Sigmoid colon (tissue), 7 donors: ENCODE data around the gene MVB12A. TPM values are rescaled to one million over a fixed set of nuclear protein-coding genes. Genes with fewer than 3 reads are reported as not detected.
A peak's percentile ranks its signal among the peaks of the same experiment; 100 is the strongest.

Experiments
- DNase-seq: peaks from one replicate; pipeline ENCODE4 v3.0.0-alpha.2; 2019
- H3K27ac ChIP-seq, 4 donors: fragments of 200-600 bp; sonication (generic); one replicate each; pipeline ENCODE4 v1.5.1; 2016 to 2019; ENCODE audit warnings: mild to moderate bottlenecking in 1 of 4
- H3K27me3 ChIP-seq, 3 donors: fragments of 200-600 bp; sonication (generic); one replicate each; pipeline ENCODE4 v1.5.1; 2019; ENCODE audit warnings: mild to moderate bottlenecking in 1 of 3
- H3K36me3 ChIP-seq, 4 donors: fragments of 200-600 bp; sonication (generic); one replicate each; pipeline ENCODE4 v1.5.1; 2016 to 2019
- H3K4me1 ChIP-seq, 4 donors: fragments of 200-600 bp; sonication (generic); one replicate each; pipeline ENCODE4 v1.5.1; 2017 to 2019
- H3K4me3 ChIP-seq, 4 donors: fragments of 200-600 bp; sonication (generic); one replicate each; pipeline ENCODE4 v1.5.1; 2017 to 2019; ENCODE audit warnings: mild to moderate bottlenecking in 2 of 4, moderate library complexity in 1 of 4
- H3K9me3 ChIP-seq, 4 donors: fragments of 200-600 bp in 3 of 4; sonication (generic) in 3 of 4; one replicate each; pipeline versions ENCODE4 v1.5.1 to v1.6.1; 2013 to 2019
- EP300 ChIP-seq, 4 donors: sonication (generic); formaldehyde crosslinking; IDR thresholded peaks; one replicate each; pipeline ENCODE4 v1.6.1; 2017; ENCODE audit warnings: antibody characterized with exemption in 4 of 4
- POLR2A ChIP-seq, 2 donors: fragments of 450-650 bp; IDR thresholded peaks; one replicate each; pipeline ENCODE4 v1.6.1; 2016; ENCODE audit warnings: antibody characterized with exemption in 2 of 2, mild to moderate bottlenecking in 2 of 2, moderate library complexity in 2 of 2
- POLR2AphosphoS5 ChIP-seq, 4 donors: sonication (generic); formaldehyde crosslinking; IDR thresholded peaks; one replicate each; pipeline ENCODE4 v1.6.1; 2017; ENCODE audit warnings: antibody characterized with exemption in 4 of 4
- WGBS, 2 donors: extraction: QIAGEN DNeasy Blood & Tissue Kit; methylation state at CpG; one replicate each; pipeline ENCODE4 v1.1.7; 2013; 5-methylcytosine and 5-hydroxymethylcytosine counted together
- intact Hi-C: fragments of 100-400 bp; cut with DNase I; formaldehyde crosslinking; loops from one replicate; pipeline ENCODE4 v1.15.1; 2023
- polyA plus RNA-seq, 3 donors: library from polyadenylated mRNA; stranded (reverse); fragments of 200-250 nt; gene quantifications; one replicate each; pipeline ENCODE4 v1.2.3, GENCODE V29; 2013
- total RNA-seq, 4 donors: library from RNA; depleted of rRNA; stranded (reverse); fragments of >200 nt; gene quantifications; one replicate each; pipeline ENCODE4 v1.1.0, GENCODE V29; 2016
- TF ChIP-seq, protein P1 (sequence below), 4 experiments: fragments of 450-650 bp in 3 of 4; fragments of 200-600 bp in 1 of 4; IDR thresholded peaks; one replicate each; pipeline ENCODE4 v1.5.1; 2016 to 2019; ENCODE audit warnings: antibody characterized with exemption in 4 of 4, mild to moderate bottlenecking in 3 of 4, moderate library complexity in 2 of 4
- donor health status: healthy with polysubstance abuse.
- donor health status: Bipolar disorder and iron deficiency.
- donor health status: healthy.

The MVB12A gene
- total and polyA plus RNA-seq, 7 donors = 40.4 to 102 (median 55.8) TPM

DNA sequence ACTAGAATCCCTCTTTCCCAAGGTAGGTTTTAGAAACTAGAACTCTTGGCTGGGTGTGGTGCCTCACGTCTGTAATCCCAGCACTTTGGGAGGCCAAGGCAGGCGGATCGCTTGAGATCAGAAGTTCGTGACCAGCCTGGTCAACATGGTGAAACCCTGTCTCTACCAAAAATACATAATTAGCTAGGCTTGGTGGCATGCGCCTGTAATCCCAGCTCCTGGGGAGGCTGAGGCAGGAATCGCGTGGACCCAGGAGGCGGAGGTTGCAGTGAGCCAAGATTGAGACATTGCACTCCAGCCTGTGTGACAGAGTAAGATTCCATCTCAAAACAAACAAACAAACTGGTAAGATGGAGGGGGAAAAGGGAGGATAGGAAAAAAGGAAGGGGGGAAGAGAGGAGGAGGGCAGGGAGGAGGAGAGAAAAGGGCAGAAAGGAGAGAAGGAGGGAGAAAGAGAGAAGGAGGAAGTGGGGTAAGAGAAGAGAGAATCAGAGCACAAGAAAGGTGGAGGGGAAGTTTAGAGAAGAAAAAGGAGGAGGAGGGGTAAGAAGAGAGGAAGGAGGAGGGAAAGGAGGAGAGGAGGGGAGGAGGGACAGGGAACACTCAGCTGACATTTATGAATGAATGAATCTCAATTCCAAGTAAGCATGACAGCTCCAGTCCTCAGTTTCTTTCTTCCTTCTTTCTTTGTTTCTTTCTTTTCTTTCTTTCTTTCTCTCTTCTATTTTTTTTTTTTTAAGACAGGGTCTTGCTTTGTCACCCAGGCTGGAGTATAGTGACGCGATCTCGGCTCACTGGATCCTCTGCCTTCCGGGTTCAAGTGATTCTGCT, 47.8 kb downstream of the MVB12A start:
- no peaks in the 10 kb centered on the region for H3K36me3 ChIP-seq
- H3K27me3 ChIP-seq = no peaks in the 10 kb centered on the region
- H3K9me3 ChIP-seq = no peaks in the 10 kb centered on the region
- H3K27ac ChIP-seq = peak overlapping the region; percentile 89 to 91 (median 90)
- no peak for DNase-seq
- intact Hi-C loops = loop anchor here (2.0 to 10.0 kb wide), 6 partner anchors 15 to 243 kb away; partner anchors contain the start of genes CCDC194, GTPBP3, OCEL1 and PGLS
- H3K4me1 ChIP-seq = peaks cover 0 to 38% (median 30%) of the 10 kb centered on the region in 4 donors
- no peak overlapping the region for H3K4me3 ChIP-seq
- 74 to 79% methylated on average over 12 of the region's 12 CpGs for WGBS, 2 donors
- TF ChIP-seq EP300 (IDR thresholded peaks at IDR 0.05) (no peak), POLR2A (IDR thresholded peaks at IDR 0.05) (no peak), POLR2AphosphoS5 (IDR thresholded peaks at IDR 0.05) (no peak)
- TF ChIP-seq, protein P1, sequence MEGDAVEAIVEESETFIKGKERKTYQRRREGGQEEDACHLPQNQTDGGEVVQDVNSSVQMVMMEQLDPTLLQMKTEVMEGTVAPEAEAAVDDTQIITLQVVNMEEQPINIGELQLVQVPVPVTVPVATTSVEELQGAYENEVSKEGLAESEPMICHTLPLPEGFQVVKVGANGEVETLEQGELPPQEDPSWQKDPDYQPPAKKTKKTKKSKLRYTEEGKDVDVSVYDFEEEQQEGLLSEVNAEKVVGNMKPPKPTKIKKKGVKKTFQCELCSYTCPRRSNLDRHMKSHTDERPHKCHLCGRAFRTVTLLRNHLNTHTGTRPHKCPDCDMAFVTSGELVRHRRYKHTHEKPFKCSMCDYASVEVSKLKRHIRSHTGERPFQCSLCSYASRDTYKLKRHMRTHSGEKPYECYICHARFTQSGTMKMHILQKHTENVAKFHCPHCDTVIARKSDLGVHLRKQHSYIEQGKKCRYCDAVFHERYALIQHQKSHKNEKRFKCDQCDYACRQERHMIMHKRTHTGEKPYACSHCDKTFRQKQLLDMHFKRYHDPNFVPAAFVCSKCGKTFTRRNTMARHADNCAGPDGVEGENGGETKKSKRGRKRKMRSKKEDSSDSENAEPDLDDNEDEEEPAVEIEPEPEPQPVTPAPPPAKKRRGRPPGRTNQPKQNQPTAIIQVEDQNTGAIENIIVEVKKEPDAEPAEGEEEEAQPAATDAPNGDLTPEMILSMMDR (IDR thresholded peaks at IDR 0.05) = no peak

DNA sequence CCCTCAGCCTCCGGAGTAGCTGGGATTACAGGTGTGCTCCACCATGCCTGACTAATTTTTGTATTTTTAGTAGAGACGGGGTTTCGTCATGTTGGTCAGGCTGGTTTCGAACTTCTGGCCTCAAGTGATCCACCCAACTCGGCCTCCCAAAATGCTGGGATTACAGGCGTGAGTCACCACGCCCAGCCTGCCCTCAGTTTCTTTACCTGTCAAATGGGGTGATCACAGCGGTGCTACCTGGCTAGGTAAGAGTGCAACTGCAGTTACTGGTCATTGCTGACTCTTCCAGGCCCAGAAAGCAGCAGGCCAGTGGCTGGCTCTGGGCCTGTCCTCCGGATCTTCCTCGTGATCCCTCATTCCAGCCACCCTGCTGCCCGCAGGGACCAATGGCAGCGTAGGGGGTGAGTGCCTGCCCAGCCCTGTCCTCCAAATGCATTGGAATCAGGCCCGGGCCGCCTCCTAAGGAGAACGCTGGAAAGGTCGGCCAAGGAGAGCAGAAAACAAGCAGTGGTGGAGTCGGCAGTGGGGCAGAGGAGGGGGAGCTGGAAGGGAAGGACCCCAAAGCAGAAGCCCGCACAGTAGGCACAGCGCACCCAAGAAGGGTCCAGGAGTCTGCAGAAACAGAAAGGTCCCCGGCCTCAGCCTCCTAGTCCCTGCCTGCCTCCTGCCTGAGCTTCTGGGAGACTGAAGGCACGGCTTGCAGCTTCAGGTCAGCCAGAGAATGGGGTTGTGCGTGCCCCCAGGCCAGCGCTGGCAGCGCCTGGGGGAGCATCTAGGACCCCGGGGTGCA, 48.6 kb downstream of the MVB12A start:
- Histone ChIP-seq H3K27ac (peak overlapping the region; percentile 89 to 91 (median 90)), H3K9me3 (no peaks in the 10 kb centered on the region), H3K27me3 (no peaks in the 10 kb centered on the region), H3K36me3 (no peaks in the 10 kb centered on the region), H3K4me1 (peaks cover 0 to 38% (median 30%) of the 10 kb centered on the region in 4 donors), H3K4me3 (peak overlapping the region; percentile 72 to 90 (median 88))
- TF ChIP-seq POLR2AphosphoS5 (IDR thresholded peaks at IDR 0.05) (peak; percentile 35 to 56 (median 49)), EP300 (IDR thresholded peaks at IDR 0.05) (no peak)
- intact Hi-C loops = loop anchor here (2.0 to 10.0 kb wide), 3 partner anchors 44 to 244 kb away; partner anchors contain the start of genes GTPBP3, OCEL1 and PGLS
- DNase-seq = peak; percentile 91
- 73 to 80% methylated on average over 25 of the region's 25 CpGs for WGBS, 2 donors

DNA sequence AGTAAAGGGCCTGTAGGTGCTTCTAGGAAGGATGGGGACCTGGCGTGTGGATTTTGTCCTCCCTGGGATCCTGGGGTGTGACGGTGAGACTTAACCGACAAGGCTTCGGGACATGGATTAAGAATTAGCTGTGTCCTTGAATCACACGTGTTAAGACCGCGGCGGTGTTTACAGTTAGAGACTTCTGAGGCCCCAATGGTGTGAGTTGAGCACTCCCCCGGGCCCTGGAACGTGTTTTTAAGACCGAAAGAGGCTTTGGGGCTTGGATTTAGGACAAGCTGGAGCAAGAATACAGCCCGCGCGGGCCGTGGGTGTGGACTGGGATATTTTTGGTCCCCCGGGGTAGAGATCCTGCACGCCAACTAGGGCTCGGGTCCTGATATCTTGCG, 49.2 kb downstream of the MVB12A start:
- Histone ChIP-seq H3K4me3 (peak overlapping the region; percentile 72 to 90 (median 88)), H3K9me3 (no peaks in the 10 kb centered on the region), H3K36me3 (peaks cover 0 to 3% (median 0%) of the 10 kb centered on the region in 4 donors), H3K27me3 (no peaks in the 10 kb centered on the region), H3K4me1 (peaks cover 0 to 38% (median 30%) of the 10 kb centered on the region in 4 donors), H3K27ac (peak overlapping the region; percentile 89 to 91 (median 90))
- WGBS, 2 donors = 4 to 15% methylated on average over 19 of the region's 19 CpGs
- TF ChIP-seq POLR2A (IDR thresholded peaks at IDR 0.05) (no peak), EP300 (IDR thresholded peaks at IDR 0.05) (no peak), POLR2AphosphoS5 (IDR thresholded peaks at IDR 0.05) (no peak)
- TF ChIP-seq, protein P1 (IDR thresholded peaks at IDR 0.05) = no peak
- no peak for DNase-seq
- intact Hi-C loops = loop anchor here (2.0 to 10.0 kb wide), 3 partner anchors 43 to 244 kb away; partner anchors contain the start of genes GTPBP3, OCEL1 and PGLS

DNA sequence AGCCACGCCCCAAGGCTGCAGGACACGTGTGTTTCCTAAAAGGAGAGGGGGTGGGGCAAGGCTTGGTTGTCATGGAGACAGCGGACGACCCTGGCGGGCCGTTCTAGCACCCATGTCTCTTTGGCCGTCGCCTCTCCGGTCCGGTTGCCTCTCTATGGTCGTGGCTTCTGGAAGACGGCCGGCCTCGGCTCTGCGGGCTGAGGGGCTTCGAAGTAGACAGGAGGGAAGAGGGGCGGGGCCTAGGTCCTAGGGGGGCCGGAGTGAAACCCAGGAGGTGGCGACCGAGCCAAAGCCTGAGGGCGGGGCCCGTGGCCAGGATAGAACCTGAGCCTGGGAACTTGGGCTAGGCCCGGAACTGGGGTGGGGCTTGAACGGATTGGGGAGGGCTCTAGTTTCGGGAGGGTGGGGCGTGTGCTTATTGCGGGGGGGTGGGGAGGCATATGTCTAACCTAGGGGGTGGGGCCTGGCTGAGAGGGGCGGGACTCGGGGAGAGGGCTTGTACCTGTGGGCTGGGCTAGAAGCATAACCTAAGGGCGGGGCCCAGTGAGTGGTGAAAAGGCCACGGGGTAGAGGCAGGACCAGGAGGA, 49.7 kb downstream of the MVB12A start:
- peak; percentile 99 for DNase-seq
- H3K36me3 ChIP-seq = peaks cover 0 to 3% (median 0%) of the 10 kb centered on the region in 4 donors
- intact Hi-C loops = loop anchor here (1.0 to 10.0 kb wide), 4 partner anchors 43 to 245 kb away; partner anchors contain the start of genes COLGALT1, GTPBP3, OCEL1 and PGLS
- no peaks in the 10 kb centered on the region for H3K27me3 ChIP-seq
- H3K9me3 ChIP-seq = no peaks in the 10 kb centered on the region
- TF ChIP-seq, protein P1 (IDR thresholded peaks at IDR 0.05) = no peak
- TF ChIP-seq POLR2A (IDR thresholded peaks at IDR 0.05) (no peak), EP300 (IDR thresholded peaks at IDR 0.05) (no peak), POLR2AphosphoS5 (IDR thresholded peaks at IDR 0.05) (peak in 2 of 4 donors; percentile 25 to 28)
- peak overlapping the region; percentile 72 to 90 (median 88) for H3K4me3 ChIP-seq
- H3K4me1 ChIP-seq = peaks cover 0 to 38% (median 30%) of the 10 kb centered on the region in 4 donors
- WGBS, 2 donors = 1% methylated on average over 31 of the region's 31 CpGs
- H3K27ac ChIP-seq = peak overlapping the region; percentile 89 to 91 (median 90)
